VCaP (cell line): Measurements from ENCODE around the gene GFM1.

Experiments used
- H3K27ac ChIP-seq: fragments of 450-650 bp; 2 replicates; pipeline ENCODE4 v1.5.1; 2017
- TF ChIP-seq, protein P1 (sequence below): fragments of 450-650 bp; conservative IDR thresholded peaks from 2 replicates; pipeline ENCODE4 v1.5.1; 2017; ENCODE audit warnings: mild to moderate bottlenecking, moderate library complexity

GFM1 gene

DNA sequence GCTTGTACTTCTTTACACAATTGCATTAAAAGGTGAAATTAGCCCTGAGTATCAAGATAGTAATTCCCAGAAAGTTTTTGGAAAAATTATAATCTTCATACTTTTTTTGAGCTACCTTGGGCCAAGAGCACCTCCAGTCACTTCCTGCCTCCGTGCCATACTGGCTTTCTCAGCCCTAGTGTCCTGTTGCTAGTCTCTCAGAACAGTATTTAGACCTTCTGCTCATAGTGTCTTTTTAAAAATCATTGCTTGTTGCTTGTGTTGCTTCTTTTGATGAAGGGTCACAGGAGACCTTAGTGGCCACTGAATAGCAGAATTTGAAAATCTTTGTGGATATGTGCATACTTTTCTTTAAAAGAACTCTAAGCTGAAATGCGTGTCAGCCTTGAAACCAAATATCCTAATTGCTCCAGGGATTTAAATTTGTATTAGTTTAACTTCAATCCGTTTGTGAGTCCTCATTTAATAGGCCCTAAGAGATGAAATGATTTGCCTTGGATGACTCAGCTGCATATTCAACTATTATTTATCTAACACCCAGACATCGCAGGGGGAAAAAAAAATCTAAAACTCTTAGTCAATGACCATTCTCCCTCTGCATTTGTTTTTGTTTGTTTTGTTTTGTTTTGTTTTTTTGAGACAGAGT lies 57.2 kb downstream of the GFM1 start:
- no peak overlapping the region for H3K27ac ChIP-seq
- TF ChIP-seq, protein P1, sequence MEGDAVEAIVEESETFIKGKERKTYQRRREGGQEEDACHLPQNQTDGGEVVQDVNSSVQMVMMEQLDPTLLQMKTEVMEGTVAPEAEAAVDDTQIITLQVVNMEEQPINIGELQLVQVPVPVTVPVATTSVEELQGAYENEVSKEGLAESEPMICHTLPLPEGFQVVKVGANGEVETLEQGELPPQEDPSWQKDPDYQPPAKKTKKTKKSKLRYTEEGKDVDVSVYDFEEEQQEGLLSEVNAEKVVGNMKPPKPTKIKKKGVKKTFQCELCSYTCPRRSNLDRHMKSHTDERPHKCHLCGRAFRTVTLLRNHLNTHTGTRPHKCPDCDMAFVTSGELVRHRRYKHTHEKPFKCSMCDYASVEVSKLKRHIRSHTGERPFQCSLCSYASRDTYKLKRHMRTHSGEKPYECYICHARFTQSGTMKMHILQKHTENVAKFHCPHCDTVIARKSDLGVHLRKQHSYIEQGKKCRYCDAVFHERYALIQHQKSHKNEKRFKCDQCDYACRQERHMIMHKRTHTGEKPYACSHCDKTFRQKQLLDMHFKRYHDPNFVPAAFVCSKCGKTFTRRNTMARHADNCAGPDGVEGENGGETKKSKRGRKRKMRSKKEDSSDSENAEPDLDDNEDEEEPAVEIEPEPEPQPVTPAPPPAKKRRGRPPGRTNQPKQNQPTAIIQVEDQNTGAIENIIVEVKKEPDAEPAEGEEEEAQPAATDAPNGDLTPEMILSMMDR = no peak

DNA sequence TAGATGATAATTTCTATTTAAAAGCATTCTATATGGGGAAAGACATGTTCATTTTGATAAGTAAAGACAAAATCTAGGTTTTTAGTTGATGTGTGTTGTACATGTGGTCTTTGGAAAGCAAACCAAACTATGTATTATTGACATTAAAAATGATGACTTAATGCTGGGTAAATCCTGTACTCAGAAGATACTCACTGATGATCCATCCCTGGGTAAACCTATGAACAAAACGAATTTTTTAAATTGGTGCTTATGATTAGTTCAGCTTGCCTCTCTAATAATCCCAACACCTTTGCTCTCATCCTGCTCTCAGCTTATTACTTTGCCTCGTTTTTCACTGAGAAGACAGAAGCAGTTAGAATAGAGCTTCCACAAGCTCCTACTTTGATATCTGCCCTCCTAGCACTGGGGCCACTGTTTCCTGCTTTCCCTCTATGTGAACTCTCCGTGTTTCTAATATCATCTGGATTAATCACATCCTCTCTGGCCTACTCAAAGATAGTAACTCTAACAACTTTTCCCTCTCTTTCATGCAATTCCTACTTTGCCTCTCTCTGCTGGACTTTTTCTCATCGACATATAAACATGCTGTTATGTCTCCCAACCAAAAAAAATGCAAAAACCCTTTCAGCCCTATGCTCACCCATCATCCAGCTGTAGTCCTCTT lies 58.6 kb downstream of the GFM1 start:
- H3K27ac ChIP-seq = no peak overlapping the region
- TF ChIP-seq, protein P1 = no peak

DNA sequence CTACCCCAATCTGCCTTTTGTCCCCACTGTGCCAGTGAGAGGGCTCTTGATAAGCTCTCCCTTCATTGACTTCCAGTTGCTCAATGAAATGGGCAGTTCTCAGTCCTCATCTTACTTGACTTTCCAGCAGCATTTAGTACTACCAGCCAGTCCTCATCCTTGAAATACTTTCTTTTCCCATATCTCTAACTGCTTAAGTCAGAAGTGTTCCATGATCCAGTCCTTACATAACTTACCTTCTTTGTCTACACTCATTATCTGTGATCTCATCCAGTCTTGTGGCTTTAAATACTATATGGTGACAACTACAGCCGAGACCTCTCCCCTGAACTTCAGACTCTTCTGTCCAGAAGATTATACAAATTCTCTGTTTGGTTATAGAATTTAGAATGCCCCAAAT lies 59.2 kb downstream of the GFM1 start:
- TF ChIP-seq, protein P1 = no peak
- H3K27ac ChIP-seq = no peak overlapping the region

- TF ChIP-seq, protein P1 = no peak
- H3K27ac ChIP-seq = no peak overlapping the region
These were observed 65.3 kb downstream of the GFM1 start for GRCh38 chr3:158709666-158710083.

DNA sequence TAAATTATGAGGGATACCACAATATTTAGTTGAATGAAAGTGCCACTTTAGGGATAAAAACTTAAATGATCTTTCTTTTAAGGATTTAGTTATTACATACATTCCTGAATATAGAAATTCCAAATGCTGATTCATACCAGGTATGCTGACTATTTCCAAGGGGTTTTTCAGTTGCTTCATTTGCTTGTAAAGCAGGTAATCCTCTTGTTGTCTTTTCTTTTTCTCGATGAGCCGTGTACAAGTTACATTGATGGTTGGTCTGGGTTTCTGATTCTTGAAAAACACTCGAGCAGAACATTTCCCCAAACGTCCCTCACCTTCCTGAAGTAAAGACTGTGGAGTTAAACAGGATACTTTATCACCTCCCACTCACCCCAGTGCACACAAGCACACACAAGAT lies 66.3 kb downstream of the GFM1 start:
- TF ChIP-seq, protein P1 = no peak
- no peak overlapping the region for H3K27ac ChIP-seq

- TF ChIP-seq, protein P1 = no peak
- no peak overlapping the region for H3K27ac ChIP-seq
These were observed 67.6 kb downstream of the GFM1 start for GRCh38 chr3:158711886-158712285.

DNA sequence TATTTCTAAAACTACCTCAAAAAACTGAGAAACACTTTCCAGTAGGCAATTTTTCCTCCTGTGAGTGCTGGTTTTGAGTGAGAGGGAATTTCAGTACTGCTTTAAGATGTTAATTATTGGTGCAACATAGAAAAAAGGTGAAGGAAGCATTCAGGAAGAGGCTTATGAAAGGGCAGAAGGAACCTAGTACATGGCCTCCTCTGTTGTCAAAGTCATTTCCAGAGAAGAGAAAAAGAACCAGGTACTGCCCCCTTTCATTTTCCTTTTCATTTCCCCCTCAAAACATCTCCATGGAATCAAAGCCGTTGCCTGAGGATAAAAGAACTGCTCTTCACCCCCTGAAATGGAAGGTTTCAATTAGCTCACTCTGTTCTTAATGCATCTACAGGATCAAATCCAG lies 68.1 kb downstream of the GFM1 start:
- no peak overlapping the region for H3K27ac ChIP-seq
- TF ChIP-seq, protein P1 = no peak
